PC-9 (cell line): ENCODE results near the gene ARHGAP32. TPM values are rescaled to one million over a fixed set of nuclear protein-coding genes. Genes with fewer than 3 reads are reported as not detected.

Experiments
- Bru-seq: library from RNA; stranded (reverse); fragments of 400-500 nt; gene quantifications from one replicate; lab custom pipeline; 2021; lab: Mats Ljungman, UMichigan
- BruChase-seq, 2 experiments: library from RNA; stranded (reverse); fragments of 400-500 nt; gene quantifications; one replicate each; lab custom pipeline; 2021; lab: Mats Ljungman, UMichigan
- BruUV-seq: library from RNA; stranded (reverse); fragments of 400-500 nt; replicated peaks from 2 replicates; lab custom pipeline; 2021; lab: Mats Ljungman, UMichigan
- CTCF ChIA-PET: fragments of 300-600 bp; sonication (Branson Sonifier 250); formaldehyde crosslinking; loops from one replicate; lab custom pipeline; 2022; ENCODE audit warnings: antibody characterized with exemption; lab: Charles Lee
- POLR2A ChIA-PET: fragments of 300-600 bp; sonication (Branson Sonifier 250); formaldehyde crosslinking; loops from one replicate; lab custom pipeline; 2022; ENCODE audit warnings: antibody characterized with exemption; ENCODE audit not compliant: unreplicated experiment; lab: Charles Lee
- DNase-seq, 2 experiments: peaks; one replicate each; pipeline versions ENCODE4 v3.0.0 to v3.0.0-alpha.2; 2015 to 2022; ENCODE audit warnings: mixed read lengths in 1 of 2
- H2AFZ ChIP-seq: fragments of 200-600 bp; sonication (generic); 2 replicates; pipeline ENCODE4 v1.8.1; 2017; ENCODE audit warnings: antibody characterized with exemption
- H3F3A ChIP-seq: fragments of 200-600 bp; sonication (generic); 2 replicates; pipeline ENCODE4 v1.8.1; 2017; ENCODE audit warnings: antibody characterized with exemption, mild to moderate bottlenecking, low read depth; ENCODE audit not compliant: insufficient read depth
- H3K27ac ChIP-seq: fragments of 200-600 bp; sonication (generic); 2 replicates; pipeline ENCODE4 v1.6.1; 2016; ENCODE audit warnings: mixed run types
- H3K27me3 ChIP-seq: fragments of 200-600 bp; sonication (generic); 2 replicates; pipeline ENCODE4 v1.6.1; 2016; ENCODE audit warnings: low read depth, mixed run types; ENCODE audit not compliant: insufficient read depth
- H3K36me3 ChIP-seq: fragments of 200-600 bp; sonication (generic); 2 replicates; pipeline ENCODE4 v1.6.1; 2016; ENCODE audit warnings: low read depth, mixed run types
- H3K4me1 ChIP-seq: fragments of 200-600 bp; sonication (generic); replicated peaks from 2 replicates; pipeline ENCODE4 v1.6.1; 2016; ENCODE audit warnings: mixed run types; ENCODE audit not compliant: insufficient read depth
- H3K4me2 ChIP-seq: fragments of 200-600 bp; sonication (generic); 2 replicates; pipeline ENCODE4 v1.6.1; 2017; ENCODE audit warnings: mixed run types
- H3K4me3 ChIP-seq: fragments of 200-600 bp; sonication (generic); 2 replicates; pipeline ENCODE4 v1.6.1; 2016; ENCODE audit warnings: mixed run types
- H3K79me2 ChIP-seq: fragments of 200-600 bp; sonication (generic); 2 replicates; pipeline ENCODE4 v1.6.1; 2017; ENCODE audit warnings: low read depth, mixed run types
- H3K9me2 ChIP-seq: fragments of 200-600 bp; sonication (generic); 2 replicates; pipeline ENCODE4 v1.8.1; 2017; ENCODE audit warnings: mild to moderate bottlenecking; ENCODE audit not compliant: insufficient read depth
- H3K9me3 ChIP-seq: fragments of 200-600 bp; sonication (generic); 2 replicates; pipeline ENCODE4 v1.8.1; 2016; ENCODE audit warnings: low read depth; ENCODE audit not compliant: insufficient read depth
- H4K20me1 ChIP-seq: fragments of 200-600 bp; sonication (generic); 2 replicates; pipeline ENCODE4 v1.8.1; 2017; ENCODE audit not compliant: insufficient read depth
- CTCF ChIP-seq: fragments of 200-600 bp; sonication (generic); conservative IDR thresholded peaks from 2 replicates; pipeline ENCODE4 v1.6.1; 2017; ENCODE audit warnings: mixed run types, antibody characterized with exemption, mild to moderate bottlenecking, moderate library complexity
- EZH2 ChIP-seq: fragments of 200-600 bp; sonication (generic); IDR thresholded peaks from 2 replicates; pipeline ENCODE4 v1.8.0; 2017; ENCODE audit warnings: antibody characterized with exemption, low read depth
- intact Hi-C: fragments of 100-400 bp; cut with micrococcal nuclease; formaldehyde crosslinking; loops from one replicate; pipeline ENCODE4 v1.10.0; 2022; ENCODE audit not compliant: unreplicated experiment
- long read RNA-seq: library from polyadenylated mRNA; stranded (forward); transcript quantifications from one replicate; pipeline ENCODE4 v2.0.0, GENCODE V29; 2022
- total RNA-seq: library from RNA; stranded (reverse); gene quantifications from 2 replicates; pipeline ENCODE4 v1.2.3, GENCODE V29; 2021

ARHGAP32 gene
- total RNA-seq (31.1 and 35.1 TPM in 2 replicates), Bru-seq, nascent RNA (percentile 85 among the genes with signal in this experiment), BruChase-seq, experiment 1, labeled RNA remaining after a 2-hour chase (percentile 81 among the genes with signal in this experiment), BruChase-seq, experiment 2, labeled RNA remaining after a 6-hour chase (percentile 70 among the genes with signal in this experiment)
- long read RNA-seq, full-length matches to known transcripts = 2 of 20 reads
- long read RNA-seq, partial matches to known transcripts = 6 of 20 reads
- long read RNA-seq, other reads (novel, unspliced or antisense) = 12 of 20 reads

DNA sequence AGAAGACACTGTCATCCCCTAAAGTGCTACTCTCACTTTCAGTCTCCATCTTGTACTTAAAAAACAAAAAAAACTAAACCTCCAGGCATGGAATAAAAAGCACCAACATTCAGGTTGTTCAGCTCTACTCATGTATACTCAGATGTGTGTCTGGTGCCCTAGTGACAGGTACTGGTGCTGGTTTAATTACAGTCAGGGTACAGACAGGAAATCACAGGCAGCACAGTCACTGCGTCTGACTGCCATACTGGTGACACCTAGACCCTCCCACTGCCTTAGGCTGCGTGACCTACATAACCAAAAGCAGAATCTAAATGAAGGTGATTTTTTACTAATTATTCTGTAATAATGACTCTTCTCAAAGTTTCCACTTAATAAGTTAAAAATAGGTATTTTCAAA is at the start of gene ARHGAP32:
Gene ARHGAP32 (minus strand): TSS at position 176 of the 400 bp plus-strand sequence. CDS start 127 bp downstream, at position 49.
- H3K27me3 ChIP-seq = no peaks in the 10 kb centered on the region
- H3K4me2 ChIP-seq = peak within 1 kb of the TSS; percentile 89
- peak within 1 kb of the TSS; percentile 86 for H3K27ac ChIP-seq
- POLR2A ChIA-PET = interaction anchor here (0.6 kb wide), 1 partner anchor 123 kb away, joined by 3 read pairs; no protein-coding TSS in a partner anchor
- peaks cover 28% of the 10 kb centered on the region for H3F3A ChIP-seq
- peaks cover 39% of the 10 kb centered on the region for H3K4me1 ChIP-seq
- no peak for TF ChIP-seq EZH2
- TF ChIP-seq CTCF = no peak
- peak within 1 kb of the TSS; percentile 54 for H3K4me3 ChIP-seq
- H3K36me3 ChIP-seq = no peaks in the 10 kb centered on the region
- peak within 1 kb of the TSS; percentile 67; the same call in 1 of the 2 replicates for H2AFZ ChIP-seq
- DNase-seq = peak; percentile 44 to 85
- BruUV-seq = no TSS peak
- H3K9me2 ChIP-seq = no peaks in the 10 kb centered on the region
- intact Hi-C loops = loop anchor here (1.0 to 10.0 kb wide), 4 partner anchors 49 to 680 kb away; no protein-coding TSS in a partner anchor
- no peaks in the 10 kb centered on the region for H4K20me1 ChIP-seq
- peaks cover 50% of the 10 kb centered on the region for H3K79me2 ChIP-seq
- CTCF ChIA-PET = no interaction called here
- H3K9me3 ChIP-seq = 0 out of 2 replicates have a peak, but pooled peaks cover 6% of the 10 kb centered on the region

DNA sequence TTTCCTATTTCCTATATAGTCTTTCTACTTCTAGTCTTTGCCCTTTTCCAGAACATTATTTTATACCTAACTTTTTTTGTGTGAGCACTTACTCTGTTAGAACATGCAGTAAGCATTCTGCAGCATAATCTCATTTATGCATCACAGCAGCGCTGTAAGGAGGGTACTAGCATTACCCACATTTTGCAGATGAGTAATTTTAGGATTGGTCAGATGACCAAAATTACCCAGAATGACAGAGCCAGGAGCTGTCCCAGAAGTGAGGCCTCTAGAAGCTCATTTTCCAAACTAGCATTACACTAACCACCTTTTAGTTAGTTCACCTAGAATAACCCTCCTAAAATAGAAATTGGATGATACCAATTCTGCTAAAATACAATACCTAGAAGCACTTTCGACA is 47.1 kb upstream of the ARHGAP32 start:
- no peaks in the 10 kb centered on the region for H3K36me3 ChIP-seq
- H3K79me2 ChIP-seq = peaks cover 15% of the 10 kb centered on the region
- intact Hi-C loops = no loop called here
- ChIA-PET POLR2A (interaction anchor here (0.6 kb wide), 1 partner anchor 79 kb away, joined by 3 read pairs; no protein-coding TSS in a partner anchor), CTCF (no interaction called here)
- TF ChIP-seq EZH2 (no peak), CTCF (no peak)
- no peaks in the 10 kb centered on the region for H3K4me1 ChIP-seq
- H3K4me2 ChIP-seq = no peak overlapping the region
- H3K4me3 ChIP-seq = no peak overlapping the region
- no peak overlapping the region for H3K27ac ChIP-seq
- no peaks in the 10 kb centered on the region for H3K9me3 ChIP-seq
- peaks cover 8% of the 10 kb centered on the region; the same call in 1 of the 2 replicates for H3K9me2 ChIP-seq
- H3F3A ChIP-seq = 0 out of 2 replicates have a peak, but pooled peaks cover 7% of the 10 kb centered on the region
- BruUV-seq = no TSS peak
- no peaks in the 10 kb centered on the region for H3K27me3 ChIP-seq
- H2AFZ ChIP-seq = no peak overlapping the region
- DNase-seq = no peak
- H4K20me1 ChIP-seq = no peaks in the 10 kb centered on the region

- ChIA-PET CTCF (no interaction called here), POLR2A (no interaction called here)
- no peak overlapping the region for H3K27ac ChIP-seq
- 0 out of 2 replicates have a peak, but pooled peaks cover 7% of the 10 kb centered on the region for H3F3A ChIP-seq
- no peak overlapping the region for H3K4me2 ChIP-seq
- no peak for DNase-seq
- no peak for TF ChIP-seq CTCF
- TF ChIP-seq EZH2 = no peak
- H3K36me3 ChIP-seq = no peaks in the 10 kb centered on the region
- BruUV-seq = no TSS peak
- intact Hi-C loops = no loop called here
- H3K79me2 ChIP-seq = peaks cover 4% of the 10 kb centered on the region
- H2AFZ ChIP-seq = no peak overlapping the region
- no peak overlapping the region for H3K4me3 ChIP-seq
- no peaks in the 10 kb centered on the region for H3K9me3 ChIP-seq
- H3K4me1 ChIP-seq = no peaks in the 10 kb centered on the region
- H4K20me1 ChIP-seq = no peaks in the 10 kb centered on the region
- H3K27me3 ChIP-seq = no peaks in the 10 kb centered on the region
- H3K9me2 ChIP-seq = 0 out of 2 replicates have a peak, but pooled peaks cover 3% of the 10 kb centered on the region
Observed at GRCh38 chr11:129237880-129238638, 45.9 kb upstream of the ARHGAP32 start.
